ENCODE data around the gene YWHAG.

DNA sequence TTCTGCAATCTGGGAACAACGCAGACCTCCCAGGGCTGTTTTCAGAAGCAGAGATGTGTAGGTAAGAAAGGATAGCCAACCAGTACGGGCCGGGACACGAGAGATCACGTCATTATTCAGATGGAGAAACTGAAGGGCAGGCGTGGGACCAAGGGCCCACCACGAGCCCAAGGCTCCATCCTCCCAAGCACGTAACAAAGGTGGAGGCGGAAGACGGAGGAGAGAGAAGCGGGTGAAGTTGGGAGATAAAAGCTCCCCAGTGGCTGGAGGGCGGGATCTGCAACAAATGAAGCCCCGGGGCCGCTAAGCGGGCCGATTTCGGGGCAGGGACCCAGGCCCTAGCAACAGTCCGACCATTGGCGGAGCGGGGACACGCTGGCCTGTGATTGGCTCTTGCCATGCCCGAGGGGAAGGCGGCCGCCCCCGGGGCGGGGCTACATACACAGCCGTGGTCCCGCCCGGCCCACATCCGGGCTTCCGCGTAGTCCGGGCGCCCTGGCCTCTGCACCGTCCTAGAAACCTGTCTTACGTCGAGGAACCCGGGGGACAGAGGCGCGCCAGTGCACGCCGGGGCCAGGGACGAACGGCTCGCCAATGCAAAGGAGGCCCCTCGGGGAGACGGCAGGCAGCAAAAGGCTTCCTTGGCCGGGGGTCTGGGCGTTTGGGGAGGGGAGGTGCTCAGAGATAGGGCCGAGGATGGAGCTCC, 40.9 kb downstream of the YWHAG start:
- TF ChIP-seq ELF4 (IDR thresholded peaks at IDR 0.05) (no peak), BHLHE40 (IDR thresholded peaks at IDR 0.05; ENCODE audit: borderline replicate concordance) (no peak), FOXA1 (IDR thresholded peaks at IDR 0.05) (no peak), HDGF (IDR thresholded peaks at IDR 0.05; ENCODE audit: borderline replicate concordance) (no peak), ARNT (IDR thresholded peaks at IDR 0.05) (no peak), L3MBTL2 (conservative IDR thresholded peaks at IDR 0.05) (peak; percentile 42; the same call in 1 of the 2 replicates), SP1 (IDR thresholded peaks at IDR 0.05) (no peak), FOXM1 (IDR thresholded peaks at IDR 0.05; ENCODE audit: borderline replicate concordance) (no peak), ZNF384 (IDR thresholded peaks at IDR 0.05) (no peak), NFRKB (IDR thresholded peaks at IDR 0.05) (no peak)
- TF ChIP-seq, protein P1, sequence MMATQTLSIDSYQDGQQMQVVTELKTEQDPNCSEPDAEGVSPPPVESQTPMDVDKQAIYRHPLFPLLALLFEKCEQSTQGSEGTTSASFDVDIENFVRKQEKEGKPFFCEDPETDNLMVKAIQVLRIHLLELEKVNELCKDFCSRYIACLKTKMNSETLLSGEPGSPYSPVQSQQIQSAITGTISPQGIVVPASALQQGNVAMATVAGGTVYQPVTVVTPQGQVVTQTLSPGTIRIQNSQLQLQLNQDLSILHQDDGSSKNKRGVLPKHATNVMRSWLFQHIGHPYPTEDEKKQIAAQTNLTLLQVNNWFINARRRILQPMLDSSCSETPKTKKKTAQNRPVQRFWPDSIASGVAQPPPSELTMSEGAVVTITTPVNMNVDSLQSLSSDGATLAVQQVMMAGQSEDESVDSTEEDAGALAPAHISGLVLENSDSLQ (IDR thresholded peaks at IDR 0.05): no peak
